CD4-positive, alpha-beta T cell treated with Interleukin-4 for 4 hours (primary cell): ENCODE measurements around the gene WFDC9.
"Not testable (repeated sequence)": the region's sequence is repeated elsewhere in the genome, so short reads cannot be mapped to it uniquely, and the experiment has no call there.

Experiments
- DNase-seq: peaks from one replicate; pipeline ENCODE4 v3.0.0-alpha.2; 2020

WFDC9 gene

GRCh38 chr20:45589725-45590124 lies 41.4 kb downstream of the WFDC9 start:
- DNase-seq = no peak

- no peak for DNase-seq
Measured at GRCh38 chr20:45588800-45589199, 42.3 kb downstream of the WFDC9 start.

- not testable (repeated sequence) for DNase-seq
Measured at GRCh38 chr20:45585986-45586385, 45.1 kb downstream of the WFDC9 start.

GRCh38 chr20:45584294-45584693 lies 46.8 kb downstream of the WFDC9 start:
- DNase-seq = not testable (repeated sequence)

- DNase-seq = no peak
Measured at GRCh38 chr20:45583502-45583901, 47.6 kb downstream of the WFDC9 start.

GRCh38 chr20:45581702-45582101 lies 49.4 kb downstream of the WFDC9 start:
- no peak for DNase-seq

GRCh38 chr20:45579184-45579583 lies 51.9 kb downstream of the WFDC9 start, which contains the start of gene WFDC8:
Gene WFDC8, minus strand, starts transcription at chr20:45579284. Its CDS starts 37 bp downstream, at chr20:45579247.
- no peak for DNase-seq

GRCh38 chr20:45578231-45578630 lies 52.9 kb downstream of the WFDC9 start:
- DNase-seq = no peak

GRCh38 chr20:45576995-45577394 lies 54.1 kb downstream of the WFDC9 start:
- DNase-seq = no peak

GRCh38 chr20:45575931-45576330 lies 55.2 kb downstream of the WFDC9 start:
- no peak for DNase-seq

GRCh38 chr20:45569650-45570049 lies 61.4 kb downstream of the WFDC9 start:
- not testable (repeated sequence) for DNase-seq

GRCh38 chr20:45564760-45565276 lies 66.3 kb downstream of the WFDC9 start:
- no peak for DNase-seq
